ENCODE data around the gene IKZF3.

Gene IKZF3

DNA sequence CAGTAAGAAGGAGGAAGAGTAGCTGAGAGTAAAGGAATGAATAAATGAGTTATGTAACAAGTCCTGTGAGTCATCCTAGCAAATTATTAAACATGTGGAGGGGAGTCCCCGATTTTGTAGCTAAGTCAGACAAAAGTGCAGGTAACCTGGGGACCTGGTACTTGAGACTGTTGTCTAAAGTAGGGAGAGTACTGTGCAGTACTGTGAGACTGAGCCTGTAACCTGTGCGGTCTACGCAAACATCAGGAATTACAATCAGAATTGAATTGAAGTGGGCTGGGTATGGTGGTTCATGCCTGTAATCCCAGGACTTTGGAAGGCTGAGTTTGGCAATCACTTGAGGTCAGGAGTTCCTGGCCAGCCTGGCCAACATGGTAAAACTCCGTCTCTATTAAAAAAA lies 35.7 kb downstream of the IKZF3 start:
- no peak overlapping the region for H3K27ac ChIP-seq (ENCODE audit: low read length)
- H3K27me3 ChIP-seq (replicated peaks; ENCODE audit: insufficient read depth, low read length): no peaks in the 10 kb centered on the region
- H3K4me2 ChIP-seq (ENCODE audit: low read depth, low read length): no peak overlapping the region
- no peak overlapping the region for H3K9ac ChIP-seq (ENCODE audit: low read length)
- H2AFZ ChIP-seq (ENCODE audit: low read length): no peak overlapping the region
- TF ChIP-seq EZH2phosphoT487 (IDR thresholded peaks at IDR 0.05; ENCODE audit: low read length) (no peak), EZH2 (optimal IDR thresholded peaks at IDR 0.05; ENCODE audit: low read depth, low read length) (no peak)
- TF ChIP-seq, protein P1, sequence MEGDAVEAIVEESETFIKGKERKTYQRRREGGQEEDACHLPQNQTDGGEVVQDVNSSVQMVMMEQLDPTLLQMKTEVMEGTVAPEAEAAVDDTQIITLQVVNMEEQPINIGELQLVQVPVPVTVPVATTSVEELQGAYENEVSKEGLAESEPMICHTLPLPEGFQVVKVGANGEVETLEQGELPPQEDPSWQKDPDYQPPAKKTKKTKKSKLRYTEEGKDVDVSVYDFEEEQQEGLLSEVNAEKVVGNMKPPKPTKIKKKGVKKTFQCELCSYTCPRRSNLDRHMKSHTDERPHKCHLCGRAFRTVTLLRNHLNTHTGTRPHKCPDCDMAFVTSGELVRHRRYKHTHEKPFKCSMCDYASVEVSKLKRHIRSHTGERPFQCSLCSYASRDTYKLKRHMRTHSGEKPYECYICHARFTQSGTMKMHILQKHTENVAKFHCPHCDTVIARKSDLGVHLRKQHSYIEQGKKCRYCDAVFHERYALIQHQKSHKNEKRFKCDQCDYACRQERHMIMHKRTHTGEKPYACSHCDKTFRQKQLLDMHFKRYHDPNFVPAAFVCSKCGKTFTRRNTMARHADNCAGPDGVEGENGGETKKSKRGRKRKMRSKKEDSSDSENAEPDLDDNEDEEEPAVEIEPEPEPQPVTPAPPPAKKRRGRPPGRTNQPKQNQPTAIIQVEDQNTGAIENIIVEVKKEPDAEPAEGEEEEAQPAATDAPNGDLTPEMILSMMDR (IDR thresholded peaks at IDR 0.05; ENCODE audit: low read length): no peak
- H3K4me3 ChIP-seq (ENCODE audit: low read length): no peak overlapping the region
- DNase-seq: no peak
- no peaks in the 10 kb centered on the region for H4K20me1 ChIP-seq (ENCODE audit: insufficient read depth, low read length)
- peaks cover 68% of the 10 kb centered on the region for H3K36me3 ChIP-seq (replicated peaks; ENCODE audit: insufficient read depth, low read length)
- no peaks in the 10 kb centered on the region for H3K9me2 ChIP-seq (replicated peaks; ENCODE audit: insufficient read depth, low read length)
- H3F3A ChIP-seq (ENCODE audit: insufficient read depth, low read length): 0 out of 2 replicates have a peak, but pooled peaks cover 4% of the 10 kb centered on the region
- no peaks in the 10 kb centered on the region for H3K4me1 ChIP-seq (ENCODE audit: low read length)
- no peaks in the 10 kb centered on the region; the same call in 1 of the 2 replicates for H3K9me3 ChIP-seq (replicated peaks; ENCODE audit: insufficient read depth, low read length)
- peaks cover 93% of the 10 kb centered on the region for H3K79me2 ChIP-seq (ENCODE audit: low read length)

DNA sequence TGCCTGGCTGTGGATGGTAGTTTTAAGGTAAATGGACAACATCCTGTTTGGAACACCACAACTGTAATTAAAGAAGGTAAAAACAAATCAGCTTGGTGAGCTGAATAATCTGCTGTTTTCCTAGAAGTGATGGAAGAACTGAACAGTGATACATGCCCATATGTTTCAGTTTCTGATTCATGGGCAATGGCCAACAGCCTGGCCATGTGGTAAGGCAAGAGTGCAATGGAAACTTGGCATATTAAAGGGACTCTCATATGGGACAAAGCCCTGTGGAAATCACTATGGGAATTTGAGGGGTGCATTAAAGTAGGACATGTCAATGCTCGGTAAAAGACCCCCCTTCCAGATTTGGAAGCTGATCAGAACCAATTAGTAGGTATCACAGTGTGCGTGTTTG lies 37.8 kb downstream of the IKZF3 start:
- H3K27ac ChIP-seq (ENCODE audit: low read length): no peak overlapping the region
- peaks cover 71% of the 10 kb centered on the region for H3K36me3 ChIP-seq (replicated peaks; ENCODE audit: insufficient read depth, low read length)
- no peaks in the 10 kb centered on the region for H3K27me3 ChIP-seq (replicated peaks; ENCODE audit: insufficient read depth, low read length)
- H3K79me2 ChIP-seq (ENCODE audit: low read length): peaks cover 87% of the 10 kb centered on the region
- TF ChIP-seq, protein P1 (IDR thresholded peaks at IDR 0.05; ENCODE audit: low read length): no peak
- no peak for TF ChIP-seq EZH2phosphoT487 (IDR thresholded peaks at IDR 0.05; ENCODE audit: low read length)
- TF ChIP-seq EZH2 (optimal IDR thresholded peaks at IDR 0.05; ENCODE audit: low read depth, low read length): no peak
- no peaks in the 10 kb centered on the region for H3K9me2 ChIP-seq (replicated peaks; ENCODE audit: insufficient read depth, low read length)
- H3K4me1 ChIP-seq (ENCODE audit: low read length): peaks cover 10% of the 10 kb centered on the region
- no peak overlapping the region for H3K4me2 ChIP-seq (ENCODE audit: low read depth, low read length)
- no peak overlapping the region for H2AFZ ChIP-seq (ENCODE audit: low read length)
- H4K20me1 ChIP-seq (ENCODE audit: insufficient read depth, low read length): no peaks in the 10 kb centered on the region
- H3K4me3 ChIP-seq (ENCODE audit: low read length): no peak overlapping the region
- no peaks in the 10 kb centered on the region; the same call in 1 of the 2 replicates for H3K9me3 ChIP-seq (replicated peaks; ENCODE audit: insufficient read depth, low read length)
- no peak overlapping the region for H3K9ac ChIP-seq (ENCODE audit: low read length)
- peaks cover 14% of the 10 kb centered on the region for H3F3A ChIP-seq (ENCODE audit: insufficient read depth, low read length)
- no peak for DNase-seq

DNA sequence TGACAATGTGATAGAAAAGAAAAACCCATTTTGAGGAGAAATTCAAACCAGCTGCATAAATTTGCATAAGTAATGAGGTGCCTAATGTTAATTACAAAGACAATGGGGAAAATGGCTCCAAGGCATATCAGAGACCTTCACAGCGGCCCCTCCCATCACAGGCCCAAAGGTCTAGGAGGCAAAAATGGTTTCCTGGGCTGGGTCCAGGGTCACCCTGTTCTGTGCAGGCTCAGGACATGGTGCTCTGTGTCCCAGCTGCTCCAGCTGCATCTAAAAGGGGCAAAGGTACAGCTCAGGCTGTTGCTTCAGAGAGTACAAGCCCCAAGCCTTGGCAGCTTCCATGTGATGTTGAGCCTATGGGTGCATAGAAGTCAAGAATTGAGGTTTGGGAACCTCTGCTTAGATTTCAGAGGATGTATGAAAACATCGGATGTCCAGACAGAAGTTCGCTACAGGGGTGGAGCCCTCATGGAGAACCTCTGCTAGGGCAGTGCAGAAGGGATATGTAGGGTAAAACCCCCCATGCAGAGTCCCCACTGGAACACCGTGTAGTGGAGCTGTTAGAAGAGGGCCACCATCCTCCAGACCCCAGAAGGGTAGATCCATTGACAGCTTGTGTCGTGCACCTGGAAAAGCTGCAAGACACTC lies 40.6 kb downstream of the IKZF3 start:
- H3K27me3 ChIP-seq (replicated peaks; ENCODE audit: insufficient read depth, low read length): no peaks in the 10 kb centered on the region
- no peak overlapping the region for H3K27ac ChIP-seq (ENCODE audit: low read length)
- no peak overlapping the region for H3K4me3 ChIP-seq (ENCODE audit: low read length)
- no peak overlapping the region for H3K4me2 ChIP-seq (ENCODE audit: low read depth, low read length)
- H3K4me1 ChIP-seq (ENCODE audit: low read length): peaks cover 34% of the 10 kb centered on the region
- H3K9me2 ChIP-seq (replicated peaks; ENCODE audit: insufficient read depth, low read length): no peaks in the 10 kb centered on the region
- TF ChIP-seq EZH2 (optimal IDR thresholded peaks at IDR 0.05; ENCODE audit: low read depth, low read length) (no peak), EZH2phosphoT487 (IDR thresholded peaks at IDR 0.05; ENCODE audit: low read length) (no peak)
- TF ChIP-seq, protein P1 (IDR thresholded peaks at IDR 0.05; ENCODE audit: low read length): no peak
- DNase-seq: no peak
- H3K9ac ChIP-seq (ENCODE audit: low read length): no peak overlapping the region
- no peaks in the 10 kb centered on the region for H4K20me1 ChIP-seq (ENCODE audit: insufficient read depth, low read length)
- H3K79me2 ChIP-seq (ENCODE audit: low read length): peaks cover 77% of the 10 kb centered on the region
- H3K36me3 ChIP-seq (replicated peaks; ENCODE audit: insufficient read depth, low read length): peaks cover 51% of the 10 kb centered on the region
- H3F3A ChIP-seq (ENCODE audit: insufficient read depth, low read length): peaks cover 42% of the 10 kb centered on the region
- no peaks in the 10 kb centered on the region; the same call in 1 of the 2 replicates for H3K9me3 ChIP-seq (replicated peaks; ENCODE audit: insufficient read depth, low read length)
- no peak overlapping the region for H2AFZ ChIP-seq (ENCODE audit: low read length)

All from MM.1S (cell line).